Activated T-helper 2 cell treated with anti-CD3 and anti-CD28 coated beads, Interferon-gamma antibody, Interleukin-2, Interleukin-4, amounts not matched to agents 10 μg/mL and 5 μg/mL and 100 μg/mL, durations not matched to agents 14 hours and 24 hours and 36 hours (primary cell): ENCODE data around the gene MYH13. TPM values are rescaled to one million over a fixed set of nuclear protein-coding genes. Genes with fewer than 3 reads are reported as not detected.

Experiments
- DNase-seq: peaks from one replicate; pipeline ENCODE4 v3.0.0; 2021; ENCODE audit warnings: low spot score
- H3K27ac Mint-ChIP-seq: one replicate; pipeline ENCODE4 v1.8.0; 2021; ENCODE audit warnings: mixed read lengths
- H3K27me3 Mint-ChIP-seq: one replicate; pipeline ENCODE4 v1.8.0; 2021; ENCODE audit warnings: low read depth, mixed read lengths
- H3K36me3 Mint-ChIP-seq: one replicate; pipeline ENCODE4 v1.8.0; 2021; ENCODE audit warnings: low read depth, mixed read lengths
- H3K4me1 Mint-ChIP-seq: one replicate; pipeline ENCODE4 v1.8.0; 2021; ENCODE audit warnings: low read depth, mixed read lengths
- H3K4me3 Mint-ChIP-seq: one replicate; pipeline ENCODE4 v1.8.0; 2021; ENCODE audit warnings: low read depth, mild to moderate bottlenecking, moderate library complexity, mixed read lengths
- H3K9me3 Mint-ChIP-seq: one replicate; pipeline ENCODE4 v1.8.0; 2021; ENCODE audit warnings: mixed read lengths
- intact Hi-C: fragments of 100-400 bp; cut with micrococcal nuclease; formaldehyde crosslinking; loops from one replicate; pipeline ENCODE4 v1.15.1; 2023
- total RNA-seq: library from RNA; stranded (reverse); gene quantifications from 2 replicates; pipeline ENCODE4 v1.2.3, GENCODE V29; 2022

Gene MYH13
- total RNA-seq, 1 donor from 2014 or later, result not detected

- intact Hi-C loops, result no loop called here
Measured at GRCh38 chr17:10380631-10381408, 8.0 kb upstream of the MYH13 start.

GRCh38 chr17:10370016-10370608 is 2.7 kb downstream of the MYH13 start:
- no peak for DNase-seq
- Mint-ChIP-seq H3K4me3 (no peak overlapping the region), H3K9me3 (no peaks in the 10 kb centered on the region), H3K27me3 (no peaks in the 10 kb centered on the region), H3K4me1 (no peaks in the 10 kb centered on the region), H3K36me3 (no peaks in the 10 kb centered on the region), H3K27ac (no peak overlapping the region)
- intact Hi-C loops, result no loop called here

More at GRCh38 chr17:10380631-10381408, 8.0 kb upstream of the MYH13 start:
- Mint-ChIP-seq H3K36me3 (no peaks in the 10 kb centered on the region), H3K4me3 (no peak overlapping the region), H3K27me3 (no peaks in the 10 kb centered on the region), H3K4me1 (no peaks in the 10 kb centered on the region), H3K9me3 (no peaks in the 10 kb centered on the region), H3K27ac (no peak overlapping the region)
- no peak for DNase-seq

GRCh38 chr17:10369239-10369638 is 3.6 kb downstream of the MYH13 start:
- intact Hi-C loops, result no loop called here
- Mint-ChIP-seq H3K27ac (no peak overlapping the region), H3K4me3 (no peak overlapping the region), H3K4me1 (no peaks in the 10 kb centered on the region), H3K36me3 (no peaks in the 10 kb centered on the region), H3K9me3 (no peaks in the 10 kb centered on the region), H3K27me3 (no peaks in the 10 kb centered on the region)
- no peak for DNase-seq

- no peaks in the 10 kb centered on the region for H3K27me3 Mint-ChIP-seq
Measured at GRCh38 chr17:10368561-10368960, 4.2 kb downstream of the MYH13 start.

GRCh38 chr17:10360578-10360977 is 12.2 kb downstream of the MYH13 start:
- H3K27me3 Mint-ChIP-seq, result no peaks in the 10 kb centered on the region
- H3K4me1 Mint-ChIP-seq, result no peaks in the 10 kb centered on the region
- H3K9me3 Mint-ChIP-seq, result no peaks in the 10 kb centered on the region
- DNase-seq, result no peak
- intact Hi-C loops, result no loop called here
- no peaks in the 10 kb centered on the region for H3K36me3 Mint-ChIP-seq
- no peak overlapping the region for H3K4me3 Mint-ChIP-seq
- H3K27ac Mint-ChIP-seq, result no peak overlapping the region

More at GRCh38 chr17:10368561-10368960, 4.2 kb downstream of the MYH13 start:
- H3K4me1 Mint-ChIP-seq, result no peaks in the 10 kb centered on the region
- H3K36me3 Mint-ChIP-seq, result no peaks in the 10 kb centered on the region
- no peaks in the 10 kb centered on the region for H3K9me3 Mint-ChIP-seq
- no peak overlapping the region for H3K27ac Mint-ChIP-seq
- no peak overlapping the region for H3K4me3 Mint-ChIP-seq
- intact Hi-C loops, result no loop called here
- no peak for DNase-seq

- H3K4me3 Mint-ChIP-seq, result no peak overlapping the region
- intact Hi-C loops, result no loop called here
- no peaks in the 10 kb centered on the region for H3K4me1 Mint-ChIP-seq
- no peak overlapping the region for H3K27ac Mint-ChIP-seq
- no peaks in the 10 kb centered on the region for H3K27me3 Mint-ChIP-seq
- DNase-seq, result no peak
- H3K9me3 Mint-ChIP-seq, result no peaks in the 10 kb centered on the region
- H3K36me3 Mint-ChIP-seq, result no peaks in the 10 kb centered on the region
Measured at GRCh38 chr17:10357768-10358167, 15.0 kb downstream of the MYH13 start.

GRCh38 chr17:10354651-10355050 is 18.2 kb downstream of the MYH13 start:
- DNase-seq, result no peak
- H3K27me3 Mint-ChIP-seq, result no peaks in the 10 kb centered on the region
- H3K4me1 Mint-ChIP-seq, result no peaks in the 10 kb centered on the region
- H3K4me3 Mint-ChIP-seq, result no peak overlapping the region
- H3K36me3 Mint-ChIP-seq, result no peaks in the 10 kb centered on the region
- no peak overlapping the region for H3K27ac Mint-ChIP-seq
- intact Hi-C loops, result no loop called here
- no peaks in the 10 kb centered on the region for H3K9me3 Mint-ChIP-seq

GRCh38 chr17:10352893-10353292 is 19.9 kb downstream of the MYH13 start:
- no peaks in the 10 kb centered on the region for H3K27me3 Mint-ChIP-seq
- H3K4me1 Mint-ChIP-seq, result no peaks in the 10 kb centered on the region
- no peak overlapping the region for H3K4me3 Mint-ChIP-seq
- no peaks in the 10 kb centered on the region for H3K36me3 Mint-ChIP-seq
- no peaks in the 10 kb centered on the region for H3K9me3 Mint-ChIP-seq
- intact Hi-C loops, result no loop called here
- DNase-seq, result no peak
- H3K27ac Mint-ChIP-seq, result no peak overlapping the region

GRCh38 chr17:10349403-10349802 is 23.4 kb downstream of the MYH13 start:
- intact Hi-C loops, result no loop called here
- H3K27ac Mint-ChIP-seq, result no peak overlapping the region
- no peaks in the 10 kb centered on the region for H3K4me1 Mint-ChIP-seq
- no peak for DNase-seq
- no peaks in the 10 kb centered on the region for H3K36me3 Mint-ChIP-seq
- no peak overlapping the region for H3K4me3 Mint-ChIP-seq
- no peaks in the 10 kb centered on the region for H3K9me3 Mint-ChIP-seq
- H3K27me3 Mint-ChIP-seq, result no peaks in the 10 kb centered on the region

- Mint-ChIP-seq H3K9me3 (no peaks in the 10 kb centered on the region), H3K4me1 (no peaks in the 10 kb centered on the region), H3K36me3 (no peaks in the 10 kb centered on the region), H3K27ac (no peak overlapping the region), H3K27me3 (no peaks in the 10 kb centered on the region), H3K4me3 (no peak overlapping the region)
- no peak for DNase-seq
- intact Hi-C loops, result no loop called here
Measured at GRCh38 chr17:10344816-10345215, 28.0 kb downstream of the MYH13 start.

GRCh38 chr17:10339051-10339450 is 33.8 kb downstream of the MYH13 start:
- no peak overlapping the region for H3K4me3 Mint-ChIP-seq
- no peaks in the 10 kb centered on the region for H3K9me3 Mint-ChIP-seq
- intact Hi-C loops, result no loop called here
- no peaks in the 10 kb centered on the region for H3K4me1 Mint-ChIP-seq
- H3K27ac Mint-ChIP-seq, result no peak overlapping the region
- no peak for DNase-seq
- no peaks in the 10 kb centered on the region for H3K27me3 Mint-ChIP-seq
- no peaks in the 10 kb centered on the region for H3K36me3 Mint-ChIP-seq

GRCh38 chr17:10337976-10338375 is 34.8 kb downstream of the MYH13 start:
- Mint-ChIP-seq H3K9me3 (no peaks in the 10 kb centered on the region), H3K27me3 (no peaks in the 10 kb centered on the region), H3K27ac (no peak overlapping the region), H3K4me1 (no peaks in the 10 kb centered on the region), H3K36me3 (no peaks in the 10 kb centered on the region), H3K4me3 (no peak overlapping the region)
- intact Hi-C loops, result no loop called here
- no peak for DNase-seq

- H3K27ac Mint-ChIP-seq, result no peak overlapping the region
- no peak for DNase-seq
- no peaks in the 10 kb centered on the region for H3K36me3 Mint-ChIP-seq
- no peaks in the 10 kb centered on the region for H3K9me3 Mint-ChIP-seq
- no peaks in the 10 kb centered on the region for H3K27me3 Mint-ChIP-seq
- no peak overlapping the region for H3K4me3 Mint-ChIP-seq
- intact Hi-C loops, result no loop called here
- no peaks in the 10 kb centered on the region for H3K4me1 Mint-ChIP-seq
Measured at GRCh38 chr17:10337136-10337535, 35.7 kb downstream of the MYH13 start.
